Lower leg skin (tissue), 3 donors: Measurements from ENCODE around the gene ZNF687.

Source experiments
- POLR2A ChIP-seq, 2 donors: fragments of 450-650 bp; IDR thresholded peaks; one replicate each; pipeline ENCODE4 v1.6.1; 2016 to 2017; ENCODE audit warnings: antibody characterized with exemption in 2 of 2, mild to moderate bottlenecking in 1 of 2, moderate library complexity in 1 of 2
- TF ChIP-seq, protein P1 (sequence below), 3 donors: fragments of 450-650 bp; IDR thresholded peaks; one replicate each; pipeline ENCODE4 v1.5.1; 2016; ENCODE audit warnings: antibody characterized with exemption in 3 of 3, mild to moderate bottlenecking in 3 of 3, moderate library complexity in 2 of 3

DNA sequence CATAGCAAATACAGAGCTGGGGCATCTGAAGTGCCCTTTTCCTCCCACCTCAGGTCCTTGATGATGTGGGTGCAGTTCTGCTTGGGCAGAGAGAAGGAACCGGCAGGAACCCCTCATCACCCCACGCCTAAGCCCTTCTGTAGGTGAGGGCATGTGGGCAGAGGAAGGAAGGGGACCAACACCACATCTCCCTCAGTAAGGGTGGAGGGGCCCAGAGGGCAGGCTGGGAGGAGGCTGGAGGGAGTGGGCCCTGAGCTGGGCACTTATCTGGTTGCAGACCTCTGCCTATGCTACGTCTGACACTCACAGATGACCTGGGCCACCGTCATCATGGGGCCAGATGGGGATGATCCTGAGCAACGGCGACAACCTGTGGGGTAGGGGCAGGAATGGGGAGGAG lies 11.0 kb downstream of the ZNF687 start:
- TF ChIP-seq, protein P1, sequence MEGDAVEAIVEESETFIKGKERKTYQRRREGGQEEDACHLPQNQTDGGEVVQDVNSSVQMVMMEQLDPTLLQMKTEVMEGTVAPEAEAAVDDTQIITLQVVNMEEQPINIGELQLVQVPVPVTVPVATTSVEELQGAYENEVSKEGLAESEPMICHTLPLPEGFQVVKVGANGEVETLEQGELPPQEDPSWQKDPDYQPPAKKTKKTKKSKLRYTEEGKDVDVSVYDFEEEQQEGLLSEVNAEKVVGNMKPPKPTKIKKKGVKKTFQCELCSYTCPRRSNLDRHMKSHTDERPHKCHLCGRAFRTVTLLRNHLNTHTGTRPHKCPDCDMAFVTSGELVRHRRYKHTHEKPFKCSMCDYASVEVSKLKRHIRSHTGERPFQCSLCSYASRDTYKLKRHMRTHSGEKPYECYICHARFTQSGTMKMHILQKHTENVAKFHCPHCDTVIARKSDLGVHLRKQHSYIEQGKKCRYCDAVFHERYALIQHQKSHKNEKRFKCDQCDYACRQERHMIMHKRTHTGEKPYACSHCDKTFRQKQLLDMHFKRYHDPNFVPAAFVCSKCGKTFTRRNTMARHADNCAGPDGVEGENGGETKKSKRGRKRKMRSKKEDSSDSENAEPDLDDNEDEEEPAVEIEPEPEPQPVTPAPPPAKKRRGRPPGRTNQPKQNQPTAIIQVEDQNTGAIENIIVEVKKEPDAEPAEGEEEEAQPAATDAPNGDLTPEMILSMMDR (IDR thresholded peaks at IDR 0.05), result no peak
- TF ChIP-seq POLR2A (IDR thresholded peaks at IDR 0.05), result no peak
